Uterus (tissue), 4 donors: ENCODE measurements around the gene CDH4. TPM values are rescaled to one million over a fixed set of nuclear protein-coding genes. Genes with fewer than 3 reads are reported as not detected.

Experiments
- DNase-seq, 2 donors: peaks; one replicate each; pipeline ENCODE4 v3.0.0-alpha.2; 2019 to 2020
- H3K27ac ChIP-seq, 2 donors: fragments of 200-600 bp; sonication (generic); 1 replicate in 1 of 2; 2 replicates in 1 of 2; pipeline ENCODE4 v1.5.1; 2016 to 2018
- H3K27me3 ChIP-seq, 2 donors: fragments of 200-600 bp; sonication (generic); one replicate each; pipeline ENCODE4 v1.5.1; 2018 to 2019; ENCODE audit warnings: control low read depth in 1 of 2
- H3K36me3 ChIP-seq, 2 donors: fragments of 200-600 bp; sonication (generic); one replicate each; pipeline ENCODE4 v1.5.1; 2019; ENCODE audit warnings: control low read depth in 1 of 2
- H3K4me1 ChIP-seq, 2 donors: fragments of 200-600 bp; sonication (generic); one replicate each; pipeline ENCODE4 v1.5.1; 2018 to 2019; ENCODE audit warnings: control low read depth in 1 of 2
- H3K4me3 ChIP-seq, 2 donors: fragments of 200-600 bp; sonication (generic); 1 replicate in 1 of 2; 2 replicates in 1 of 2; pipeline ENCODE4 v1.5.1; 2018 to 2019; ENCODE audit warnings: mild to moderate bottlenecking in 1 of 2
- H3K9me3 ChIP-seq, 2 donors: fragments of 200-600 bp; sonication (generic); one replicate each; pipeline ENCODE4 v1.5.1; 2019; ENCODE audit warnings: control low read depth in 1 of 2
- CTCF ChIP-seq, 4 experiments: fragments of 200-600 bp in 2 of 4; fragments of 450-650 bp in 2 of 4; sonication (generic) in 2 of 4; IDR thresholded peaks; one replicate each; pipeline ENCODE4 v1.5.1; 2016 to 2019; ENCODE audit warnings: antibody characterized with exemption in 4 of 4, mild to moderate bottlenecking in 2 of 4, moderate library complexity in 1 of 4
- POLR2A ChIP-seq, 2 donors: fragments of 450-650 bp; IDR thresholded peaks; one replicate each; pipeline ENCODE4 v1.6.1; 2016; ENCODE audit warnings: antibody characterized with exemption in 2 of 2, mild to moderate bottlenecking in 1 of 2, moderate library complexity in 1 of 2
- intact Hi-C: fragments of 100-400 bp; cut with DNase I; formaldehyde crosslinking; loops from one replicate; pipeline ENCODE4 v1.15.1; 2023; ENCODE audit warnings: low total_unique reads
- total RNA-seq, 4 donors: library from RNA; depleted of rRNA in 3 of 4; stranded (reverse); fragments of >200 nt in 3 of 4; gene quantifications; one replicate each; pipeline versions ENCODE4 v1.1.0 to v1.2.4, GENCODE V29; 2014 to 2023
- donor health status: DM: yes; HTN: yes; CAD: no.

The CDH4 gene
- total RNA-seq, 4 donors from 2014 or later: under 0.01 to 0.55 TPM; not detected in 2

DNA sequence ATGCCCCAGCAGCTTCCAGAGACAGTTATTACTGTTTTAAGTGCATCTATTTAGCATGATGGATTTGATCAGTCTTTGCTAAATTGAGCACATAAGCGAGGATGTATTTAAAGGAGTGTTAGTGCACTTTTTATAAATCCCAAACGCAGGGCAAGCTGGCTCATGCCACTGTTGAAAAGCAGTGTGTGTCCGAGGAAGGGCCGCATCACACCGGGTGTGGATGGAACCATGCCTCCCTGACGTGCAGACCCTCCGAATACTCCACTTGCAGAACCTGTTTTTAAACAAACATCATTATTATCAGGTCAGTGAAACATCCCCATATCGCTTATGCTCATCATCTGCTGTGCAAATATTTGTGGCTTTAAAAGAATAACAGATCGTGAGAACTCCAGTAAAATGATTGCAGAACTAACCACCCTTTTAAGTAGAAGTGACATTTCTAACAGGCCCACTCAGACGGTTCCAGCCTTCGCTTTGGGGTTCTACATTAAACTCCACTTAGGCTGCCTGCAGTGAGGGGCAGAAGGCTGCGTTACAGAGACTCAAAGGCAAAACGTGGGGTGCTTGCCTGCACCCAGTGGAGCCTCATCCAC lies 190.1 kb downstream of the CDH4 start:
- no peaks in the 10 kb centered on the region for H3K27me3 ChIP-seq
- TF ChIP-seq POLR2A (IDR thresholded peaks at IDR 0.05) (no peak), CTCF (IDR thresholded peaks at IDR 0.05) (no peak)
- no peak overlapping the region for H3K27ac ChIP-seq
- no peak overlapping the region for H3K4me3 ChIP-seq
- no peaks in the 10 kb centered on the region for H3K36me3 ChIP-seq
- no peaks in the 10 kb centered on the region for H3K9me3 ChIP-seq
- intact Hi-C loops: no loop called here
- no peak for DNase-seq
- H3K4me1 ChIP-seq: no peaks in the 10 kb centered on the region

GRCh38 chr20:61442718-61443117 lies 190.7 kb downstream of the CDH4 start:
- Histone ChIP-seq H3K36me3 (no peaks in the 10 kb centered on the region), H3K4me3 (no peak overlapping the region), H3K27ac (no peak overlapping the region), H3K27me3 (no peaks in the 10 kb centered on the region), H3K4me1 (no peaks in the 10 kb centered on the region), H3K9me3 (no peaks in the 10 kb centered on the region)
- DNase-seq: no peak
- intact Hi-C loops: no loop called here
- TF ChIP-seq CTCF (IDR thresholded peaks at IDR 0.05): no peak
- no peak for TF ChIP-seq POLR2A (IDR thresholded peaks at IDR 0.05)

GRCh38 chr20:61443443-61444126 lies 191.5 kb downstream of the CDH4 start:
- H3K9me3 ChIP-seq: no peaks in the 10 kb centered on the region
- no peak for DNase-seq
- H3K4me3 ChIP-seq: no peak overlapping the region
- no peak overlapping the region for H3K27ac ChIP-seq
- no peak for TF ChIP-seq POLR2A (IDR thresholded peaks at IDR 0.05)
- TF ChIP-seq CTCF (IDR thresholded peaks at IDR 0.05): no peak
- no peaks in the 10 kb centered on the region for H3K36me3 ChIP-seq
- H3K27me3 ChIP-seq: no peaks in the 10 kb centered on the region
- intact Hi-C loops: no loop called here
- no peaks in the 10 kb centered on the region for H3K4me1 ChIP-seq

- Histone ChIP-seq H3K27ac (no peak overlapping the region), H3K36me3 (no peaks in the 10 kb centered on the region), H3K27me3 (no peaks in the 10 kb centered on the region), H3K4me1 (no peaks in the 10 kb centered on the region), H3K9me3 (no peaks in the 10 kb centered on the region), H3K4me3 (no peak overlapping the region)
- TF ChIP-seq CTCF (IDR thresholded peaks at IDR 0.05) (no peak), POLR2A (IDR thresholded peaks at IDR 0.05) (no peak)
- intact Hi-C loops: no loop called here
- DNase-seq: no peak
Measured at GRCh38 chr20:61444637-61445036, 192.6 kb downstream of the CDH4 start.

DNA sequence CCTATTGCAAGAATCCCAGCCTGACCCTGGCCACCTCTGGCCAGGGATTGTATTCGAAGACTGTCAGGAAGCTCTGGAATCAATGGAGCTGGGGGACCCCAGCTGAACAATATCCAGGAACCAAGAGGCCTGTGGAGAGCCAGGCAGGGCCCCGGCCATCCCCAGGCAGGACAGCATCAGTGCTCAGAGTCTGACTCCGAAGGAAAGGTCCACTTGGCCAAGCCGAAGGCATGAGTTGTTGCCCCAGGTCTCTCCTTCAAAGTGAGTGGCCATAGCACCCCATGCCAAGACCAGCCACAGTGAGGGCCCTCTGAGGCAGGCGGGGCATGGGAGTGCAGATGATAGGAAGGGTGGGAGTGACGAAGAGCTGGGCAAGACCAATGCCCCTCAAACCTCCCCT lies 193.1 kb downstream of the CDH4 start:
- Histone ChIP-seq H3K27me3 (no peaks in the 10 kb centered on the region), H3K27ac (no peak overlapping the region), H3K36me3 (no peaks in the 10 kb centered on the region), H3K9me3 (no peaks in the 10 kb centered on the region), H3K4me3 (no peak overlapping the region), H3K4me1 (no peaks in the 10 kb centered on the region)
- TF ChIP-seq POLR2A (IDR thresholded peaks at IDR 0.05) (no peak), CTCF (IDR thresholded peaks at IDR 0.05) (no peak)
- DNase-seq: no peak
- intact Hi-C loops: no loop called here
